Urinary bladder (tissue), 4 donors: ENCODE results near the gene LKAAEAR1. TPM values are rescaled to one million over a fixed set of nuclear protein-coding genes. Genes with fewer than 3 reads are reported as not detected.
A peak's percentile ranks its signal among the peaks of the same experiment; 100 is the strongest.

Experiments
- DNase-seq: peaks from one replicate; pipeline ENCODE4 v3.0.0-alpha.2; 2015; ENCODE audit errors: extremely low spot score
- H3K27ac ChIP-seq: one replicate; pipeline ENCODE4 v1.5.1; 2013; ENCODE audit warnings: low read depth, mild to moderate bottlenecking, moderate library complexity
- H3K36me3 ChIP-seq: one replicate; pipeline ENCODE4 v1.6.1; 2013; ENCODE audit warnings: mild to moderate bottlenecking, moderate library complexity; ENCODE audit not compliant: insufficient read depth
- H3K4me1 ChIP-seq: one replicate; pipeline ENCODE4 v1.6.1; 2013; ENCODE audit warnings: mild to moderate bottlenecking, moderate library complexity; ENCODE audit not compliant: insufficient read depth
- H3K4me3 ChIP-seq: one replicate; pipeline ENCODE4 v1.5.1; 2013; ENCODE audit warnings: low read depth, low read length
- WGBS: extraction: QIAGEN DNeasy Blood & Tissue Kit; methylation state at CpG from one replicate; pipeline ENCODE4 v1.1.7; 2013; 5-methylcytosine and 5-hydroxymethylcytosine counted together
- polyA plus RNA-seq: library from polyadenylated mRNA; stranded (reverse); fragments of 200-250 nt; gene quantifications from one replicate; pipeline ENCODE4 v1.2.3, GENCODE V29; 2013
- total RNA-seq: library from RNA; depleted of rRNA; stranded (reverse); fragments of >200 nt; gene quantifications from one replicate; pipeline ENCODE4 v1.2.3, GENCODE V29; 2014
- donor health status: healthy with polysubstance abuse.
- donor health status: healthy.

The LKAAEAR1 gene
- total and polyA plus RNA-seq, 2 donors: 0.48 TPM; not detected in 1

GRCh38 chr20:64065062-64065973 is 18.9 kb downstream of the LKAAEAR1 start:
- Histone ChIP-seq H3K27ac (no peak overlapping the region), H3K4me3 (no peak overlapping the region), H3K36me3 (no peaks in the 10 kb centered on the region), H3K4me1 (no peaks in the 10 kb centered on the region)
- WGBS: 56% methylated on average over 27 of the region's 27 CpGs
- no peak for DNase-seq

GRCh38 chr20:64064145-64064698 is 20.0 kb downstream of the LKAAEAR1 start:
- Histone ChIP-seq H3K27ac (no peak overlapping the region), H3K4me1 (no peaks in the 10 kb centered on the region), H3K4me3 (peak overlapping the region; percentile 84), H3K36me3 (no peaks in the 10 kb centered on the region)
- DNase-seq: no peak
- 26% methylated on average over 12 of the region's 12 CpGs for WGBS

- Histone ChIP-seq H3K36me3 (no peaks in the 10 kb centered on the region), H3K4me3 (peak overlapping the region; percentile 84), H3K27ac (no peak overlapping the region), H3K4me1 (no peaks in the 10 kb centered on the region)
- 1% methylated on average over 51 of the region's 51 CpGs for WGBS
- DNase-seq: no peak
Measured at GRCh38 chr20:64063389-64064144, 20.6 kb downstream of the LKAAEAR1 start.

GRCh38 chr20:64062596-64063388 is 21.4 kb downstream of the LKAAEAR1 start, which contains the start of gene TCEA2:
Gene TCEA2 (plus strand): TSS chr20:64063198. CDS start chr20:64063313, 115 bp downstream.
- DNase-seq: peak; percentile 88
- Histone ChIP-seq H3K4me3 (peak within 1 kb of the TSS; percentile 84), H3K27ac (peak within 1 kb of the TSS; percentile 48), H3K36me3 (no peaks in the 10 kb centered on the region), H3K4me1 (no peaks in the 10 kb centered on the region)
- WGBS: 4% methylated on average over 85 of the region's 85 CpGs

- Histone ChIP-seq H3K27ac (no peak overlapping the region), H3K4me3 (peak overlapping the region; percentile 42), H3K36me3 (no peaks in the 10 kb centered on the region), H3K4me1 (no peaks in the 10 kb centered on the region)
- WGBS: 43% methylated on average over 5 of the region's 5 CpGs
- DNase-seq: no peak
Measured at GRCh38 chr20:64062276-64062595, 22.0 kb downstream of the LKAAEAR1 start.

GRCh38 chr20:64058536-64058935 is 25.7 kb downstream of the LKAAEAR1 start:
- Histone ChIP-seq H3K4me3 (no peak overlapping the region), H3K36me3 (no peaks in the 10 kb centered on the region), H3K27ac (no peak overlapping the region), H3K4me1 (no peaks in the 10 kb centered on the region)
- 82% methylated on average over 12 of the region's 12 CpGs for WGBS
- DNase-seq: no peak

DNA sequence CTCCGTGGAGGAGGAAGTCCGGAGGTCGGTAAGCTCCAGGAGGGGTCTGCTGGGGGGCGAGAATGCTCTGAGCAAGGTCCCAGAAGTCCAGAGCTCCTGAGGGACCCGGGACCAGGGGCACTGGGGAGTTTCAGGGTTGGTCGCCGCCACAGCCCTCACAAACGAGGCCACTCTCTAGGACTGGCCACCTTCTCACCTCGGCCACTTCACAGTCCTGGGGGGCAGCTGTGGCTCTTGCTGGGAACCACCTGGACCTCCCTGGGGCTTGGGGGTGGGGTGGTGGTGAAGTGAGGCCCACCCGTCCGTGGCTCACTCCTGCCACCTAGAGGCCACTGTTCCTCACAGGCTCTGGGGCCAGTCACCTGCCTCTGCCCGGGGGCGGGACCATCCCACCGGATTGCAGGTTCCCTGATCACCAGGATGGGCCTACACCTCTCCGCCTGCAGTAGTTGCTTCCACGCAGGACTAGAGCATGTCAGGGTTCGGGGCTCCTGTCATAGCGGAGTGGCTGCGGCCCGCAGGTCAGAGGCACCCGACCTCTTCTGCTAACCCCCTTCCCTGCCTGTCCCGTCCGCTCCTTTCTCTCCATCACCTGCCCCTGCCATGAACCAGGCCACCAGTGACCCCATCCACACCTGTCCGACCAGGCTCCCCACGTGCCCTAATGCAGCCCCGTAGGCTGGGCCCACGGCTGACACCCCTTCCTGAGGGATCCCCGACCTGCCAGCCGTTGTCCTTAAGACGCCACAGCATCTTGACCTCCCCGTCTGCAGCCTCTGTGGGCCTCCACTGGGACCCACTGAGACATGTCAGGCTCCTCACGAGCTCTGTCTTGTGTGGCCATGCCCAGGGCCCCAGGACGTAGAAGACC is 26.3 kb downstream of the LKAAEAR1 start:
- Histone ChIP-seq H3K27ac (no peak overlapping the region), H3K4me1 (no peaks in the 10 kb centered on the region), H3K4me3 (no peak overlapping the region), H3K36me3 (no peaks in the 10 kb centered on the region)
- DNase-seq: no peak
- WGBS: 34% methylated on average over 33 of the region's 33 CpGs

DNA sequence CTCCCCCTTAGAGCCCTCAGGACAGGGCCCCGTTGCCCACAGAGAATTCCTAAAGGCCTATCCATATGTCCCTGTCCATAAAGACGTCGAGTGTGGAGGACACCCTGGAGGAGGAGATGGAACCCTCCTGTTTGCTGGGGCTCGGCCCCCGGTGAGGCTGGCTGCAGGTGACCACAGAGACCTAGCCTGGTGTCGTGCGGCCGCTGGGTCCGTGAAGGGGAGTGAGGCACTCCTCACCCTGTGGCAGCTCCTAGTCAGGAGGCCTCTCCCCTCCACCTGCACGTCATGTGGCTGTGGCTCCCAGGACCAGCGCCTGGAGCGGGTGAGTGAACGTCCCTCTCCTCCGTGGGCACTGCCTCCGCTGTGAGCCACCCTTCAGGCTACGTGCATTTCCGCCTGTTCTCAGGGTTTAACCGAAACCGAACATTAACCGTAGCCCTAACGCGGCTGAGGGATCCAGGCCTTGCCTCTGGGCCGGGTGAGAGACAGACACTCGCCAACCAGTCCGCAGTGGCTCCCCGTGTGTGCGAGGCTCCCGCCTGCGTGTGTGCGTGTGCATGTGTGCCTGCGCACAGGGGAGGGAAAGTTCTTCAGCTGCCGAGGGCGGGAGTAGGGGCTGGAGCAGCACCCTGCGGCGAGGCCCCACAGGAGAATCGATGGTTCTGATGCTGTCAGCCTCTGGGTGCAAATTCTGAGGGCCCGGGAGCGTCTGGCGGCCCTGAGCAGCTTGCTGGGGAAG is 27.1 kb downstream of the LKAAEAR1 start:
- 62% methylated on average over 39 of the region's 39 CpGs for WGBS
- no peaks in the 10 kb centered on the region for H3K36me3 ChIP-seq
- H3K4me3 ChIP-seq: no peak overlapping the region
- H3K27ac ChIP-seq: no peak overlapping the region
- DNase-seq: no peak
- H3K4me1 ChIP-seq: no peaks in the 10 kb centered on the region

DNA sequence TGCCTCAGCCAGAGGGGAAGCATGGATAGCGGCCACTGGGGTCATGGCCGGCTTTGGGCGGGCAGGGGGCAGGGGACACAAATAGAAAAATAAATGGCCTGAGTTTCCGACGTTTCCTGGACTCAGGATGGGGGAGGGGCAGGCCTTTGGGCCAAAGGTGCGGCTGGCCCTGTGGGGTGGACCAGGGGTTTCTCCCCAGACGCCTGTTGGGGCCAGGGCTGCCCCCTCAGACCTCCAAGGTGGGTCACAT is 27.6 kb downstream of the LKAAEAR1 start:
- no peak overlapping the region for H3K4me3 ChIP-seq
- no peaks in the 10 kb centered on the region for H3K36me3 ChIP-seq
- no peak overlapping the region for H3K27ac ChIP-seq
- no peaks in the 10 kb centered on the region for H3K4me1 ChIP-seq
- 58% methylated on average over 7 of the region's 7 CpGs for WGBS
- DNase-seq: no peak

DNA sequence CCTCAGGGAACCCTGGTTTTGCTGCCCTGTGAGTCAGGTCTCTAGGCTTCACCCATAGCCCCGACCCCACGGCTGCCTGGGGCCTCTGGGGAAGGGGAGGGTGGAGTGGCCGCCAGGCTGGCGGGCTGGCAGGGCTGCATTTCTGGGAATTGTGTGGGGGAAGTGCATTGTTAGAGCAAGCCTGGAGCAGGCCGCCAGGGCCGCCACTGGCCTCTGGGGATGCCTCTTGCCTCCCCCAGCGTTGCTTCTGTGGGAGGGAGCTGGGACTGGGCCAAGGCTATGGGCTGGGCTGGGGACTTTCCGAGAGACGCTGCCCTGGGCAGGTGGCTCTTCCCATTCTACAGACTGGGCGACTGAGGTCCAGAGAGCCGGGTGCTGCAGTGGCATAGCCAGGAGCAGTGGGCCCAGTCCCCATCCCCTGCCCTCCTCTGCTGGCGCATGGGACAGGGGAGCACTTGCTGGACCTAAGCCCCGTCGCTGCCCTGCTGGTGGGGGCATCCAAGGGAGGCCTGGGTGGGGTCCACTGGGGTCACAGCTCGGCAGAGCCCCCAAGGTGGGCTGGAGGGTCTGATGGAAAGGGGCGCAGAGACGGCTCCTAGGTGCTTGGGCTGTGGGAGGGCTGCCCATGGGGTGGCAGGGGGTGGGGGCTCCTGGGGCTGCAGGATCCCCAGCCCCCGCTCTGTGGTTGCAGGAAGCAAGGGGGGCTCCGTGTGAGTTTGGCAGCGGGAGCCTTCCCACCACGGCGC is 28.1 kb downstream of the LKAAEAR1 start:
- Histone ChIP-seq H3K4me3 (no peak overlapping the region), H3K27ac (no peak overlapping the region), H3K36me3 (no peaks in the 10 kb centered on the region), H3K4me1 (no peaks in the 10 kb centered on the region)
- no peak for DNase-seq
- WGBS: 55% methylated on average over 22 of the region's 22 CpGs

DNA sequence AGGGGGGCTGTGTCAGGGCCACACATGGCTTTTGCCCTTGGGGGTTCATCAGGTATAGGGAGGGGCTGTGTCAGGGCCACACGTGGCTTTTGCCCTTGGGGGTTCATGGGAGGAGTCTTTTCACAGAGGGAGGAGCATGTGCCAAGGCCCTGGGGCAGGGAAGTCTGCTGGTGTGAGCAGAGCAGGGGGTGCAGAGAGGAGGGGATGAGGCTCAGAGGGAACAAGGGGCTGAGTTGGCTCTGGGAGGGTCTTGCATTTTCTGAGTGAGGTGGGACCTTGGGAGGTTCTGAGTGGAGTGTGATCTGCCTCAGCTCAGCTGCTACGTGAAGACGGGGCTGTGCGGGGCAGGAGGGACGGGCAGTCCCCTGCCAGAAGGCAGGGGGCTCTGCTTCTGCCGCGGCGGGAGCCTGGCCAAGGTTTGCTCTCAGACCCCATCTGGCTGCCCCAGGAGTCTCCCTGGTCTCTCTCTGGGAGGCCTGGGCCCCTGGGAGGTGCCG is 28.8 kb downstream of the LKAAEAR1 start:
- Histone ChIP-seq H3K4me1 (no peaks in the 10 kb centered on the region), H3K36me3 (no peaks in the 10 kb centered on the region), H3K4me3 (no peak overlapping the region), H3K27ac (no peak overlapping the region)
- WGBS: 72% methylated on average over 9 of the region's 9 CpGs
- DNase-seq: no peak
